ENCODE results near the gene TCEANC2. TPM values are rescaled to one million over a fixed set of nuclear protein-coding genes. Genes with fewer than 3 reads are reported as not detected.
"Not testable (repeated sequence)": the region's sequence is repeated elsewhere in the genome, so short reads cannot be mapped to it uniquely, and the experiment has no call there.

The TCEANC2 gene
- polyA plus RNA-seq (2013, experiment 1 of 2), result 1.7 TPM
- 1.8 TPM for polyA plus RNA-seq (2013, experiment 2 of 2)

GRCh38 chr1:54052934-54053744, at the start of gene TCEANC2, which contains the start of gene TMEM59:
Gene TCEANC2 (plus strand): TSS chr1:54053608. CDS start chr1:54054423, 815 bp downstream.
Gene TMEM59 (minus strand): TSS chr1:54053204. CDS start chr1:54053188, 16 bp downstream.
- Histone ChIP-seq H2AFZ (ENCODE audit: low read depth, low read length) (peak within 1 kb of the TSS; percentile 68), H4K91ac (ENCODE audit: low read length) (peak within 1 kb of the TSS; percentile 43), H2BK12ac (ENCODE audit: low read length in 2 of 2) (peak within 1 kb of the TSS in 1 of 2 experiments; percentile 64), H3K18ac (ENCODE audit: low read depth in 1 of 2, low read length in 2 of 2) (peak within 1 kb of the TSS; percentile 87 to 94), H3K4me3 (ENCODE audit: insufficient read depth in 1 of 2, low read depth in 1 of 2, low read length in 2 of 2) (peak within 1 kb of the TSS; percentile 90 to 100), H3K4ac (ENCODE audit: low read depth in 1 of 2, low read length in 2 of 2) (peak within 1 kb of the TSS; percentile 52 to 95), H2AK5ac (ENCODE audit: low read length, severe bottlenecking) (no peak within 1 kb of the TSS), H2BK15ac (ENCODE audit: low read depth, poor library complexity, severe bottlenecking) (peak within 1 kb of the TSS; percentile 8), H3K14ac (ENCODE audit: low read length in 2 of 2) (peak within 1 kb of the TSS in 1 of 2 experiments; percentile 94), H3K79me1 (replicated peaks; ENCODE audit: low read length, poor library complexity, severe bottlenecking) (peaks cover 8% of the 10 kb centered on the region), H3K36me3 (ENCODE audit: control insufficient read depth in 1 of 2, insufficient read depth in 2 of 2, low read depth in 1 of 2, low read length in 2 of 2) (peaks cover 0 to 7% of the 10 kb centered on the region in 2 experiments), H3K9me3 (ENCODE audit: control insufficient read depth, low read length) (no peaks in the 10 kb centered on the region), H3K4me1 (ENCODE audit: control insufficient read depth, insufficient read depth, low read depth, low read length) (peaks cover 5% of the 10 kb centered on the region), H4K8ac (ENCODE audit: low read length) (peak within 1 kb of the TSS; percentile 79), H3K23ac (ENCODE audit: low read length in 2 of 2) (peak within 1 kb of the TSS in 1 of 2 experiments; percentile 71), H3K9ac (ENCODE audit: low read length) (peak within 1 kb of the TSS; percentile 99), H3K27me3 (ENCODE audit: control insufficient read depth in 1 of 2, insufficient read depth in 1 of 2, low read length in 2 of 2) (no peaks in the 10 kb centered on the region), H2BK5ac (ENCODE audit: low read depth, low read length, poor library complexity, severe bottlenecking) (peak within 1 kb of the TSS; percentile 40), H3K4me2 (ENCODE audit: low read length, poor library complexity, severe bottlenecking) (peak within 1 kb of the TSS; percentile 92), H2BK120ac (ENCODE audit: low read depth, low read length) (no peak within 1 kb of the TSS), H3K27ac (ENCODE audit: low read length, poor library complexity, severe bottlenecking) (peak within 1 kb of the TSS; percentile 88)
- DNase-seq, result peak; percentile 100
- WGBS, result under 1% methylated on average over 55 of the region's 59 CpGs

GRCh38 chr1:54003750-54004480, 49.5 kb upstream of the TCEANC2 start:
- H4K8ac ChIP-seq (ENCODE audit: low read length); H2BK5ac ChIP-seq (ENCODE audit: low read depth, low read length, poor library complexity, severe bottlenecking); H2AFZ ChIP-seq (ENCODE audit: low read depth, low read length); H3K79me1 ChIP-seq (replicated peaks; ENCODE audit: low read length, poor library complexity, severe bottlenecking); H3K9ac ChIP-seq (ENCODE audit: low read length); H3K4ac ChIP-seq (ENCODE audit: low read depth in 1 of 2, low read length in 2 of 2); H3K27ac ChIP-seq (ENCODE audit: low read length, poor library complexity, severe bottlenecking); H2BK12ac ChIP-seq (ENCODE audit: low read length in 2 of 2); H2BK15ac ChIP-seq (ENCODE audit: low read depth, poor library complexity, severe bottlenecking); H2AK5ac ChIP-seq (ENCODE audit: low read length, severe bottlenecking); H3K23ac ChIP-seq (ENCODE audit: low read length in 2 of 2); DNase-seq; H3K36me3 ChIP-seq (ENCODE audit: control insufficient read depth in 1 of 2, insufficient read depth in 2 of 2, low read depth in 1 of 2, low read length in 2 of 2); H3K4me2 ChIP-seq (ENCODE audit: low read length, poor library complexity, severe bottlenecking); H3K14ac ChIP-seq (ENCODE audit: low read length in 2 of 2); H3K4me3 ChIP-seq (ENCODE audit: insufficient read depth in 1 of 2, low read depth in 1 of 2, low read length in 2 of 2); H3K18ac ChIP-seq (ENCODE audit: low read depth in 1 of 2, low read length in 2 of 2); H2BK120ac ChIP-seq (ENCODE audit: low read depth, low read length); H3K9me3 ChIP-seq (ENCODE audit: control insufficient read depth, low read length); H3K4me1 ChIP-seq (ENCODE audit: control insufficient read depth, insufficient read depth, low read depth, low read length); H4K91ac ChIP-seq (ENCODE audit: low read length): not testable (repeated sequence)
- peaks cover 23 to 44% of the 10 kb centered on the region in 2 experiments for H3K27me3 ChIP-seq (ENCODE audit: control insufficient read depth in 1 of 2, insufficient read depth in 1 of 2, low read length in 2 of 2)
- WGBS, result 90% methylated on average over 18 of the region's 19 CpGs

DNA sequence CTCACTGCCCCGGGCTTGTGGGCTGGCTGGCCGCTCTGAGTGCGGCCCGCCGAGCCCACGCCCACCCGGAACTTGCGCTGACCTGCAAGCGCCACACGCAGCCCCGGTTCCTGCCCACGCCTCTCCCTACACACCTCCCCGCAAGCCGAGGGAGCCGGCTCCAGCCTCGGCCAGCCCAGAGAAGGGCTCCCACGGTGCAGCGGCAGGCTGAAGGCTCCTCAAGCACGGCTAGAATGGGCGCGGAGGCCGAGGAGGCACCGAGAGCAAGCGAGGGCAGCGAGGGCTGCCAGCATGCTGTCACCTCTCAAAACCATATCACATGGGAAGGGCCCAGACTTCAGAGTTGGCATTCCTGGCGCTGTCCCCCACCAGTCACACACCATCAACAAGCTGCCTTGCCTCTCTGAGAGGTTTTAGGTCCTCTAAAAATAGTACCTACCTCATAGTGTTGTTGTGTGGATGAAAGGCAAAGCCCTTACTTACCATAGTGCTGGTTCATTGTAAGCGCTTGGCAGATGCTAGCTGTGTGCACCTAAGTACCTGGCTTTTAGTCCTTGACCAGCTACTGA, 48.8 kb upstream of the TCEANC2 start:
- no peak for DNase-seq
- no peak overlapping the region for H3K4ac ChIP-seq (ENCODE audit: low read depth in 1 of 2, low read length in 2 of 2)
- H3K9ac ChIP-seq (ENCODE audit: low read length), result no peak overlapping the region
- H2BK5ac ChIP-seq (ENCODE audit: low read depth, low read length, poor library complexity, severe bottlenecking), result no peak overlapping the region
- no peak overlapping the region for H2AK5ac ChIP-seq (ENCODE audit: low read length, severe bottlenecking)
- H2BK120ac ChIP-seq (ENCODE audit: low read depth, low read length), result no peak overlapping the region
- no peak overlapping the region for H2AFZ ChIP-seq (ENCODE audit: low read depth, low read length)
- H3K79me1 ChIP-seq (replicated peaks; ENCODE audit: low read length, poor library complexity, severe bottlenecking), result no peaks in the 10 kb centered on the region
- H3K27ac ChIP-seq (ENCODE audit: low read length, poor library complexity, severe bottlenecking), result no peak overlapping the region
- no peak overlapping the region for H3K18ac ChIP-seq (ENCODE audit: low read depth in 1 of 2, low read length in 2 of 2)
- peaks cover 26 to 50% of the 10 kb centered on the region in 2 experiments for H3K27me3 ChIP-seq (ENCODE audit: control insufficient read depth in 1 of 2, insufficient read depth in 1 of 2, low read length in 2 of 2)
- 97% methylated on average over 26 of the region's 27 CpGs for WGBS
- H3K23ac ChIP-seq (ENCODE audit: low read length in 2 of 2), result no peak overlapping the region
- H3K9me3 ChIP-seq (ENCODE audit: control insufficient read depth, low read length), result no peaks in the 10 kb centered on the region
- no peak overlapping the region for H2BK15ac ChIP-seq (ENCODE audit: low read depth, poor library complexity, severe bottlenecking)
- no peaks in the 10 kb centered on the region for H3K36me3 ChIP-seq (ENCODE audit: control insufficient read depth in 1 of 2, insufficient read depth in 2 of 2, low read depth in 1 of 2, low read length in 2 of 2)
- no peak overlapping the region for H4K91ac ChIP-seq (ENCODE audit: low read length)
- H3K4me2 ChIP-seq (ENCODE audit: low read length, poor library complexity, severe bottlenecking), result no peak overlapping the region
- H4K8ac ChIP-seq (ENCODE audit: low read length), result no peak overlapping the region
- H3K14ac ChIP-seq (ENCODE audit: low read length in 2 of 2), result no peak overlapping the region
- no peak overlapping the region for H2BK12ac ChIP-seq (ENCODE audit: low read length in 2 of 2)
- H3K4me1 ChIP-seq (ENCODE audit: control insufficient read depth, insufficient read depth, low read depth, low read length), result no peaks in the 10 kb centered on the region
- no peak overlapping the region for H3K4me3 ChIP-seq (ENCODE audit: insufficient read depth in 1 of 2, low read depth in 1 of 2, low read length in 2 of 2)
